ENCODE results near the gene ALPL. TPM values are rescaled to one million over a fixed set of nuclear protein-coding genes. Genes with fewer than 3 reads are reported as not detected.

The ALPL gene
- total and polyA plus RNA-seq, 2 of the 4 experiments (the other 2 are of a cell fraction) = 0.54 to 2.2 TPM

DNA sequence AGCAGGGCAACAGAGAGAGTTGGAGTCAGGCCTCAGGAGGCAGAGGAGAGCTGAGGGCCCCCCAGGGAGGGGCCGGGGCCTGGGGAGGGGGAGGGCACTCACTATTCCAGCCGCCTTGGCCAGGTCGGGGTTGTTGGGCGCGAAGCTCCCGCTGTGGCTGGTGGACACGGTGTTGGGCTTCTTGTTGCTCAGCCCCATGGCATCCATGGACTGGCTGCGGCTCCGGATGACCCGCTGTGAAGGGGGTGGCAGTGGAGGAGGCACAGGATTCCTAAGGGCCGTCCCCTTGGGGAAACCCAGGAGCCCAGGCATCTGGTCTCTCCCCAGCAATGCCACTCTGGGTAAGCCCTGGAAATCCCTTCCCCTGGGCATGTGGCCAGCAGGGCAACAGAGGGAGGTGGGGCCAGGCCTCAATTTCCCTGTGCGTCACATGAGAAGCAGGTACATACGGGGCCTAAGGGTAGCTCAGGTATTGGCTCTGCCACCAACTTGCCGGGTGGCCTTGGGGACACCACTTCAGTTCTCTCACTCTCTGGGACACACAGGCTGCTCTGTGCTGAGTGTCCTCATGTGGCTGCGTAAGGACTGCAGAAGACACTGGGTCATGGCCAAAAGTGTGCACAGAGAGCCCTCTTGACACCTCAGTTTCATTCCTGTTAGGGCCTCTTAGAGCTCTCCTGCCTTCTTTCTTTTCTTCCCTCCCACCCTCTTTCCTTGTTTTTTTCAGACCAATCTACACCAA lies 96.9 kb downstream of the ALPL start:
- intact Hi-C loops (cut with micrococcal nuclease) (no loop called here), dilution Hi-C loops (cut with HindIII; ENCODE audit: low sequenced_read_pairs, unreplicated experiment) (no loop called here), in situ Hi-C loops (cut with MboI; ENCODE audit: low sequenced_read_pairs) (no loop called here)
- CTCF ChIA-PET = no interaction called here
- H4K91ac ChIP-seq (ENCODE audit: insufficient read depth, low read depth, low read length) = no peak overlapping the region
- H3K27me3 ChIP-seq (ENCODE audit: control insufficient read depth, insufficient read depth, low read length) = peaks cover 41% of the 10 kb centered on the region
- H3K4me1 ChIP-seq (ENCODE audit: control insufficient read depth, insufficient read depth, low read length) = peaks cover 3% of the 10 kb centered on the region; the same call in 1 of the 2 replicates
- H4K5ac ChIP-seq (ENCODE audit: low read depth, low read length) = no peak overlapping the region
- H3K23ac ChIP-seq (ENCODE audit: low read depth, low read length) = no peak overlapping the region
- H3K9ac ChIP-seq (ENCODE audit: low read depth, low read length) = no peak overlapping the region
- no TSS peak for BruUV-seq (replicated peaks)
- 95% methylated on average over 4 of the region's 15 CpGs; no CpG with 5 or more reads in 1 of the 2 experiments for WGBS, 2 experiments (ENCODE audit: extremely low coverage in 2 of 2, insufficient read length in 1 of 2)
- H2AK5ac ChIP-seq (ENCODE audit: low read depth, low read length) = no peak overlapping the region
- H3K4me2 ChIP-seq (ENCODE audit: low read depth, low read length) = no peak overlapping the region
- no peak overlapping the region for H2BK20ac ChIP-seq (ENCODE audit: low read depth, low read length)
- H2BK120ac ChIP-seq (ENCODE audit: low read depth, low read length) = no peak overlapping the region
- no peak overlapping the region for H2BK15ac ChIP-seq (ENCODE audit: low read depth, low read length)
- no peak overlapping the region for H4K8ac ChIP-seq (ENCODE audit: low read depth in 2 of 2, low read length in 2 of 2)
- POLR2A ChIA-PET (ENCODE audit: unreplicated experiment) = no interaction called here
- no peak overlapping the region for H3K4me3 ChIP-seq (ENCODE audit: insufficient read depth, low read depth, low read length)
- no peak overlapping the region for H3K56ac ChIP-seq (ENCODE audit: extremely low read depth, insufficient read depth, low read length)
- H2AFZ ChIP-seq (replicated peaks; ENCODE audit: low read length, poor library complexity) = no peak overlapping the region
- no peak overlapping the region for H3K27ac ChIP-seq (ENCODE audit: insufficient read depth, low read length)
- no peak overlapping the region for H2AK9ac ChIP-seq (replicated peaks; ENCODE audit: low read depth, low read length, poor library complexity)
- no peak for TF ChIP-seq FOS (IDR thresholded peaks at IDR 0.05; ENCODE audit: low read depth, low read length)
- TF ChIP-seq MXI1 (IDR thresholded peaks at IDR 0.05; ENCODE audit: borderline replicate concordance, low read depth, low read length) = no peak
- no peak for TF ChIP-seq MAFK (IDR thresholded peaks at IDR 0.05; ENCODE audit: low read depth, low read length)
- TF ChIP-seq RAD21 (IDR thresholded peaks at IDR 0.05; ENCODE audit: low read length) = no peak
- TF ChIP-seq BHLHE40 (IDR thresholded peaks at IDR 0.05; ENCODE audit: low read depth, low read length) = no peak
- TF ChIP-seq CHD1 (IDR thresholded peaks at IDR 0.05; ENCODE audit: low read depth, low read length) = no peak
- no peak for TF ChIP-seq CTCF (conservative IDR thresholded peaks at IDR 0.05; ENCODE audit: low read depth, low read length)
- no peak for TF ChIP-seq RFX5 (IDR thresholded peaks at IDR 0.05; ENCODE audit: low read depth, low read length)
- no peak for TF ChIP-seq ELK1 (IDR thresholded peaks at IDR 0.05; ENCODE audit: borderline replicate concordance, low read depth, low read length)
- H3K9me1 ChIP-seq (ENCODE audit: insufficient read depth, low read length) = peaks cover 3% of the 10 kb centered on the region; the same call in 1 of the 2 replicates
- H3K18ac ChIP-seq (ENCODE audit: low read depth, low read length) = no peak overlapping the region
- H4K20me1 ChIP-seq (ENCODE audit: insufficient read depth, low read length) = no peaks in the 10 kb centered on the region
- ATAC-seq (ENCODE audit: low read depth) (no peak), DNase-seq (no peak)
- no peak overlapping the region for H2BK5ac ChIP-seq (ENCODE audit: low read depth, low read length, poor library complexity, severe bottlenecking)
- H3K79me1 ChIP-seq (ENCODE audit: low read depth in 1 of 2, low read length in 2 of 2) = no peaks in the 10 kb centered on the region
- no peaks in the 10 kb centered on the region for H3K9me3 ChIP-seq (ENCODE audit: control insufficient read depth, insufficient read depth, low read length)
- no peaks in the 10 kb centered on the region for H3K36me3 ChIP-seq (ENCODE audit: control insufficient read depth, insufficient read depth, low read length)
- no peak overlapping the region for H3K14ac ChIP-seq (replicated peaks; ENCODE audit: low read depth, low read length)
- no peak overlapping the region for H3K4ac ChIP-seq (ENCODE audit: low read depth, low read length)

Measured in IMR-90 (cell line).